ES-I3 (cell line): ENCODE results near the gene TNRC6B.
"Not testable (repeated sequence)": the region's sequence is repeated elsewhere in the genome, so short reads cannot be mapped to it uniquely, and the experiment has no call there.

Experiments used
- H3K36me3 ChIP-seq: 2 replicates; pipeline ENCODE4 v1.6.1; 2013; ENCODE audit warnings: mild to moderate bottlenecking, low read length, control low read depth, moderate library complexity; ENCODE audit not compliant: insufficient read depth
- H3K4me1 ChIP-seq: 2 replicates; pipeline ENCODE4 v1.6.1; 2013; ENCODE audit warnings: mild to moderate bottlenecking, control low read depth, low read length; ENCODE audit not compliant: insufficient read depth
- H3K9ac ChIP-seq: 2 replicates; pipeline ENCODE4 v1.6.1; 2013; ENCODE audit warnings: low read depth, mild to moderate bottlenecking, low read length, moderate library complexity
- H3K9me3 ChIP-seq: 2 replicates; pipeline ENCODE4 v1.6.1; 2013; ENCODE audit warnings: mild to moderate bottlenecking, low read length, moderate library complexity; ENCODE audit not compliant: control insufficient read depth, insufficient read depth

TNRC6B gene

GRCh38 chr22:40363059-40363458 lies 185.3 kb downstream of the TNRC6B start:
- Histone ChIP-seq H3K36me3 (peaks cover 63% of the 10 kb centered on the region), H3K9me3 (no peaks in the 10 kb centered on the region), H3K4me1 (no peaks in the 10 kb centered on the region), H3K9ac (no peak overlapping the region)

DNA sequence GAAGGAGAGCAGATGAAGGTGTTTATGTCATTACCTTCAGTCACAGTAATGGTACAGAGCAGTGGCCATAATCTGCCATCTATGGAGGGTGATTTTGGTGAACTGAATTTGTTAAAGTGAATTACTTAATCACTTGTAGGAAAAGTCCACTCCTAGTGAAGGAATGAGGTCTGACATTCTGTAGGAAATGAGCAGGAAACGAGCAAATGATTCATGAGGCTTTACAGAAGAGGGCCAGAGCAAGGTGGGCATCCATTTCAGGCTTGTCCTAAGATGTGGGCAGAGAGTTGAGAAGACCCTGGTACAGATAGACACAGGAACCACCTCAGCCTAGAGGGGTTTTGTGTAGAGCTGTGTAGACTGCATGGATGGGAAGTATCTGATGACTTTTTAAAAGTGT lies 186.7 kb downstream of the TNRC6B start:
- Histone ChIP-seq H3K36me3 (peaks cover 51% of the 10 kb centered on the region), H3K9ac (no peak overlapping the region), H3K9me3 (no peaks in the 10 kb centered on the region), H3K4me1 (no peaks in the 10 kb centered on the region)

DNA sequence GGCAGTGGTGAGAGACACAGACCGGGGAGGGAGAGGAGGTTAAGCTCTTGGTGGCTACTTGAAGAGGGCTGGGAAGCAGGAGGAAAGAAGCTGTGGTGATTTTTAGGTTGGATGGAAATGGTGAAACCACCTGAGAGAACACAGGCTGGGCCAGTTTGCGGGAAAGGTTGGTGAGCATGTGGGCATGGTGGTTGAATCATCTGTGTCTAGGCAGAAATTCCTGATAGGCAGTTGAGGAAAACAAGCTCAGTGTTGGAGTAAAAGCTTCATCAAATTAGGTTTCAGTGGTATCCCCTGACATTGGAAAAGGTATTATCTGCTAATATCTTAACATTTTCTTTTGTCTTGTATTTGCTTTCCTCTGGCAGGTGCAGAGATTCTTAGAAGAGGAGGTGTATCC lies 188.3 kb downstream of the TNRC6B start:
- Histone ChIP-seq H3K36me3 (peaks cover 42% of the 10 kb centered on the region), H3K4me1 (no peaks in the 10 kb centered on the region), H3K9me3 (no peaks in the 10 kb centered on the region), H3K9ac (no peak overlapping the region)

GRCh38 chr22:40367342-40367741 lies 189.6 kb downstream of the TNRC6B start:
- H3K36me3 ChIP-seq: peaks cover 30% of the 10 kb centered on the region
- H3K4me1 ChIP-seq: no peaks in the 10 kb centered on the region
- H3K9me3 ChIP-seq: no peaks in the 10 kb centered on the region
- H3K9ac ChIP-seq: no peak overlapping the region

DNA sequence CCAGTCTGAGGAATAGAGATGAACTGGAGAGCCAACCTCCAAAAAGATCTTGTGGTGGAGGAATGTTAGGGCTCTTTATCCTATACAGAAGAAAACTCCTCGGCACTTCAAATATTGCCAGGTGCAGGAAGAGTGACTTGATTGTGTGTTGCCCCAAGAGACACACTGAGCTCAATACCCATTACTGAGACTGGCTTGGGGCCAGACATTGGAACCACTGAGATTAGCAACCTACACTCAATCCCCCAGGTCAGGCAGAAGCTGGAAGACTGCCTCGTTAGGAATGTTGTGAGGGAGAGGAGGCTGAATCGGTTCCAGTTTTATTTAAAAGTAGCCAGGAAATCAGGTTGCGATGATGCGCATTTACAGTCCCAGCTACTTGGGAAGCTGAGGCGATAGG lies 190.3 kb downstream of the TNRC6B start:
- peaks cover 28% of the 10 kb centered on the region for H3K36me3 ChIP-seq
- no peaks in the 10 kb centered on the region for H3K4me1 ChIP-seq

DNA sequence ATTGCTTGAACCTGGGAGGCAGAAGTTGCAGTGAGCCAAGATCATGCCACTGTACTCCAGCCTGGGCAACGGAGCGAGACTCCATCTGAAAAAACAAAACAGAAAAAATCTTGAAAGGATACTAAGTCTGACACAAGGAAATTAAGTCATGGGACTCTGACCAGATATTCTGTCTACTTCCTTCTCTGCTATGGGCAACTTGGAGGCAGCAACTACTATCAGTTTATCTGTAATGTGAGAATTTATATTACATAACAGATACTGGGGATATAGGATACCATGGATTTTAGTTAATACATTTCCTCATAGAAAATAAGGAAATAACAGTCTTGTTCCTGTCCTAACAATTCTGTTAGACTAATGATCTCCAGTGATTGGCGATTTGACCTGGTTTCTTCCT lies 191.1 kb downstream of the TNRC6B start:
- Histone ChIP-seq H3K36me3 (peaks cover 21% of the 10 kb centered on the region), H3K9ac (no peak overlapping the region), H3K4me1 (no peaks in the 10 kb centered on the region), H3K9me3 (no peaks in the 10 kb centered on the region)

More for the DNA sequence above, 190.3 kb downstream of the TNRC6B start:
- H3K9ac ChIP-seq: no peak overlapping the region
- H3K9me3 ChIP-seq: no peaks in the 10 kb centered on the region

- H3K36me3 ChIP-seq: peaks cover 4% of the 10 kb centered on the region
- H3K9me3 ChIP-seq: no peaks in the 10 kb centered on the region
- no peak overlapping the region for H3K9ac ChIP-seq
- H3K4me1 ChIP-seq: no peaks in the 10 kb centered on the region
Measured at GRCh38 chr22:40374567-40374966, 196.8 kb downstream of the TNRC6B start.

GRCh38 chr22:40376149-40376548 lies 198.4 kb downstream of the TNRC6B start:
- no peaks in the 10 kb centered on the region for H3K9me3 ChIP-seq
- peaks cover 4% of the 10 kb centered on the region for H3K36me3 ChIP-seq
- H3K9ac ChIP-seq: no peak overlapping the region
- H3K4me1 ChIP-seq: no peaks in the 10 kb centered on the region

- Histone ChIP-seq H3K36me3 (no peaks in the 10 kb centered on the region), H3K4me1 (no peaks in the 10 kb centered on the region), H3K9ac (no peak overlapping the region), H3K9me3 (no peaks in the 10 kb centered on the region)
Measured at GRCh38 chr22:40377931-40378330, 200.2 kb downstream of the TNRC6B start.

DNA sequence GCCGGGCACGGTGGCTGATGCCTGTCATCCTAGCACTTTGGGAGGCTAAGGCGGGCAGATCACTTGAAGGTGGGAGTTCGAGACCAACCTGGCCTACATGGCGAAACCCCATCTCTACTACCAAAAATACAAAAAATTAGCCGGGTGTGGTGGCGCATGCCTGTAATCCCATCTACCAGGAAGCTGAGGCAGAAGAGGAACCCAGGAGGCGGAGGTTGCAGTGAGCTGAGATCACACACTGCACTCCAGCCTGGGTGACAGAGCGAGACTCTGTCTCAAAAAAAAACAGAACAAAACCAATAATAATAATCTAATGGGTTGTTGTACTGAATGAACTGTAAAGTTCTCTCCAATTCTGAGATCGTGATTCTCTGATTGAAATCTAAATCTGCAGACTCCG lies 200.7 kb downstream of the TNRC6B start:
- not testable (repeated sequence) for H3K4me1 ChIP-seq, H3K9me3 ChIP-seq, H3K36me3 ChIP-seq, H3K9ac ChIP-seq

- H3K36me3 ChIP-seq: no peaks in the 10 kb centered on the region
- peaks cover 5% of the 10 kb centered on the region; the same call in 1 of the 2 replicates for H3K4me1 ChIP-seq
Measured at GRCh38 chr22:40381461-40381860, 203.7 kb downstream of the TNRC6B start.

DNA sequence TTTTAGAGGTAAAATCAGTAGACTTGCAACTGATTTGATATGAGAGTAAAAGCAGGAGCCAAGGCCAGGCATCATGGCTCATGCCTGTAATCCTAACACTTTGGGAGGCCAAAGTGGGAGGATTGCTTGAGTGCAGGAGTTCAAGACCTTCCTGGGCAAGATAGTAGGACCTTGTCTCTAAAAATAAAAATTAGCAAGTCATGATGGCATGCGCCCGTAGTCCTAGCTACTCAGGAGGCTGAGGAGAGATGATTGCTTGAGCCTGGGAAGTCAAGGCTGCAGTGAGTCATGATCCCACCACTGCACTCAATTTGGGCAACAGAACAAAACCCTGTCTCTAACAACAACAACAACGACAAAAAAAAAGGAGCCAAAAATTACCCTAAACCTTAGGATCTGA lies 206.2 kb downstream of the TNRC6B start:
- H3K36me3 ChIP-seq: no peaks in the 10 kb centered on the region
- peaks cover 5% of the 10 kb centered on the region; the same call in 1 of the 2 replicates for H3K4me1 ChIP-seq
- no peaks in the 10 kb centered on the region for H3K9me3 ChIP-seq
- no peak overlapping the region for H3K9ac ChIP-seq

More at GRCh38 chr22:40381461-40381860, 203.7 kb downstream of the TNRC6B start:
- H3K9ac ChIP-seq: no peak overlapping the region
- no peaks in the 10 kb centered on the region for H3K9me3 ChIP-seq

DNA sequence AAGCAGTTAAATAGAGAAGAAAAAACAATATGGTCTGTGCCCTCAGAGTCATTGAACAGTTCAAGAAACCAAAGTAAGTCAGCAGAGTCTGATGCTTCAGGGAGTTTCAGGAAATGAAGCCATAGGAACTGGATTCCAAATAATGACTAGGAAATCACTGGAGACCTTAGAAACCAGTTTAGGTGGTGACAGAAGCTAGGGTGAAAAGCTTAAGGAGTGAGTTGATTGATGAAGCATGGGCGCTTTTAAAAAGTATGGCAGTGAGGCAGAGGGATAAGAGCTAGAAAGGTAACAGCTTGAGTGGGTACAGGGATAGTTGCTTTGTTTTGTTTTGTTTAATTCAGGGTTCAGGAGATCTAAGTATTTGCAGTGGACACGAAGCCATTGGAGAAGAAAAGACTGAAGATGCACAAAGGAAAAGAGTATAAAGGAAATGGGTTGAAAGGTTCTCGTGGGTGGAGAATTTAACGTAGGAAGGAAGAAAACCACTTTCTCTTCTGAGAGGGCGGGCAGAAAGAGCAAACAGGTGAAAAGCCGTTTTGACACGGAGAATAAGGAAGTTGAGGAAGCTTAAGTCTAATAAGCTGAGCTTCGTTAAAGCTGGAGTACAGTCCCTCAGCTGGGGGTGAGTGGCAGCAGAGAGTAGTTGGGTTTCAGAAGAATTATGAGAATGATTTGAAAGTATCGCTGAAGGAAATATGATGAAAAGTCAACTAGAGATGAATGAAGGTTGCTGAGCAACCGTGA lies 207.5 kb downstream of the TNRC6B start:
- H3K4me1 ChIP-seq: peaks cover 5% of the 10 kb centered on the region; the same call in 1 of the 2 replicates
- H3K9ac ChIP-seq: no peak overlapping the region
- no peaks in the 10 kb centered on the region for H3K36me3 ChIP-seq
- no peaks in the 10 kb centered on the region for H3K9me3 ChIP-seq
